Caco-2 (cell line): ENCODE results near the gene TRMT2A. TPM values are rescaled to one million over a fixed set of nuclear protein-coding genes. Genes with fewer than 3 reads are reported as not detected.

ENCODE experiments used
- BruUV-seq: library from RNA; stranded (reverse); fragments of 400-500 nt; replicated peaks from 2 replicates; lab custom pipeline; 2021; lab: Mats Ljungman, UMichigan
- CTCF ChIA-PET: fragments of 300-600 bp; sonication (Branson Sonifier 250); formaldehyde crosslinking; loops from one replicate; lab custom pipeline; 2022; ENCODE audit warnings: antibody characterized with exemption; lab: Charles Lee
- POLR2A ChIA-PET: fragments of 300-600 bp; sonication (Branson Sonifier 250); formaldehyde crosslinking; loops from one replicate; lab custom pipeline; 2022; ENCODE audit warnings: antibody characterized with exemption; lab: Charles Lee
- DNase-seq, 2 experiments: peaks; one replicate each; pipeline versions ENCODE4 v3.0.0 to v3.0.0-alpha.2; 2020 to 2022
- H3K27me3 ChIP-seq: replicated peaks from 2 replicates; pipeline ENCODE4 v1.6.0; 2011; ENCODE audit warnings: low read length; ENCODE audit not compliant: control insufficient read depth, insufficient read depth
- H3K36me3 ChIP-seq: 2 replicates; pipeline ENCODE4 v1.5.1; 2011; ENCODE audit warnings: low read length; ENCODE audit not compliant: control insufficient read depth, insufficient read depth
- H3K4me1 ChIP-seq: fragments of 250-450 bp; sonication (Bioruptor Pico); 2 replicates; pipeline ENCODE4 v1.5.1; 2020; ENCODE audit warnings: mild to moderate bottlenecking
- H3K4me3 ChIP-seq: 2 replicates; pipeline ENCODE4 v1.5.1; 2011; ENCODE audit warnings: low read depth, mild to moderate bottlenecking, control low read depth, low read length
- H3K9me3 ChIP-seq: fragments of 250-450 bp; sonication (Bioruptor Pico); 2 replicates; pipeline ENCODE4 v1.5.1; 2020; ENCODE audit warnings: mild to moderate bottlenecking, moderate library complexity
- H3K27ac Mint-ChIP-seq: one replicate; pipeline ENCODE4 v1.8.0; 2022; ENCODE audit warnings: mixed read lengths; ENCODE audit not compliant: unreplicated experiment
- H3K27me3 Mint-ChIP-seq: one replicate; pipeline ENCODE4 v1.8.0; 2022; ENCODE audit warnings: mixed read lengths; ENCODE audit not compliant: insufficient read depth, unreplicated experiment
- H3K36me3 Mint-ChIP-seq: one replicate; pipeline ENCODE4 v1.8.0; 2022; ENCODE audit warnings: mild to moderate bottlenecking, mixed read lengths; ENCODE audit not compliant: insufficient read depth, unreplicated experiment
- H3K4me1 Mint-ChIP-seq: one replicate; pipeline ENCODE4 v1.8.0; 2022; ENCODE audit warnings: low read depth, mixed read lengths; ENCODE audit not compliant: unreplicated experiment
- H3K4me3 Mint-ChIP-seq: one replicate; pipeline ENCODE4 v1.8.0; 2022; ENCODE audit warnings: mild to moderate bottlenecking, moderate library complexity, mixed read lengths; ENCODE audit not compliant: unreplicated experiment
- H3K9me3 Mint-ChIP-seq: one replicate; pipeline ENCODE4 v1.8.0; 2022; ENCODE audit warnings: mixed read lengths; ENCODE audit not compliant: unreplicated experiment
- intact Hi-C: fragments of 100-400 bp; cut with micrococcal nuclease; formaldehyde crosslinking; loops from one replicate; pipeline ENCODE4 v1.10.0; 2022; ENCODE audit not compliant: unreplicated experiment
- total RNA-seq: library from RNA; stranded (reverse); gene quantifications from 2 replicates; pipeline ENCODE4 v1.2.3, GENCODE V29; 2022
- TF ChIP-seq, protein P1 (sequence below), 2 experiments: fragments of 200-600 bp in 1 of 2; IDR thresholded peaks; 1 replicate in 1 of 2; 2 replicates in 1 of 2; pipeline versions ENCODE4 v1.5.1 to v1.8.0; 2011 to 2022; ENCODE audit warnings: antibody characterized with exemption in 1 of 2, control low read depth in 1 of 2, inconsistent platforms in 1 of 2, low read depth in 1 of 2, low read length in 1 of 2, mild to moderate bottlenecking in 1 of 2, moderate library complexity in 1 of 2; ENCODE audit not compliant: insufficient read depth in 1 of 2, severe bottlenecking in 1 of 2, unreplicated experiment in 1 of 2

TRMT2A gene
- total RNA-seq, 1 experiment from 2014 or later, result 41.1 TPM

DNA sequence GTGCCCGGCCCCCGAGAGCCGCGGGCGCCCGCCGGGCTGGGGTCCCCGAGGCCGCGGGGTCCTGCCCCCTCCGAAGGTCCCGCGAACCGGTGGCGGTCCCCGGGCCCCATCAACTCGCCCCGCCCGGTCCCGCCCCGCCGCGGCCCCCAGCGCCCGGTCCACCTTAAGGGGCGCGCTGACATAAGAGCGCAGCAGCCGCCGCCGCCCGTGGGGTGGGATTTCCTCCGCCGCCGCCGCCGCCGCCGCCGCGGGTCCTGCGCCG lies 14.5 kb upstream of the TRMT2A start, which contains the start of gene ZDHHC8:
TSS of gene ZDHHC8 (plus strand) at position 208 of the 262 bp plus-strand sequence. CDS start 144 bp downstream, outside the sequence.
- no peak for DNase-seq
- Mint-ChIP-seq H3K4me1 (no peaks in the 10 kb centered on the region), H3K4me3 (peak within 1 kb of the TSS; percentile 64), H3K9me3 (no peaks in the 10 kb centered on the region), H3K27ac (no peak within 1 kb of the TSS), H3K36me3 (peaks cover 42% of the 10 kb centered on the region), H3K27me3 (no peaks in the 10 kb centered on the region)
- intact Hi-C loops, result no loop called here
- TF ChIP-seq, protein P1, sequence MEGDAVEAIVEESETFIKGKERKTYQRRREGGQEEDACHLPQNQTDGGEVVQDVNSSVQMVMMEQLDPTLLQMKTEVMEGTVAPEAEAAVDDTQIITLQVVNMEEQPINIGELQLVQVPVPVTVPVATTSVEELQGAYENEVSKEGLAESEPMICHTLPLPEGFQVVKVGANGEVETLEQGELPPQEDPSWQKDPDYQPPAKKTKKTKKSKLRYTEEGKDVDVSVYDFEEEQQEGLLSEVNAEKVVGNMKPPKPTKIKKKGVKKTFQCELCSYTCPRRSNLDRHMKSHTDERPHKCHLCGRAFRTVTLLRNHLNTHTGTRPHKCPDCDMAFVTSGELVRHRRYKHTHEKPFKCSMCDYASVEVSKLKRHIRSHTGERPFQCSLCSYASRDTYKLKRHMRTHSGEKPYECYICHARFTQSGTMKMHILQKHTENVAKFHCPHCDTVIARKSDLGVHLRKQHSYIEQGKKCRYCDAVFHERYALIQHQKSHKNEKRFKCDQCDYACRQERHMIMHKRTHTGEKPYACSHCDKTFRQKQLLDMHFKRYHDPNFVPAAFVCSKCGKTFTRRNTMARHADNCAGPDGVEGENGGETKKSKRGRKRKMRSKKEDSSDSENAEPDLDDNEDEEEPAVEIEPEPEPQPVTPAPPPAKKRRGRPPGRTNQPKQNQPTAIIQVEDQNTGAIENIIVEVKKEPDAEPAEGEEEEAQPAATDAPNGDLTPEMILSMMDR (IDR thresholded peaks at IDR 0.05; ENCODE audit: insufficient read depth in 1 of 2, low read depth in 1 of 2, low read length in 1 of 2, severe bottlenecking in 1 of 2, unreplicated experiment in 1 of 2), result no peak
- peak within 1 kb of the TSS; percentile 88 for H3K4me3 ChIP-seq
- ChIA-PET POLR2A (no interaction called here), CTCF (no interaction called here)
- no peaks in the 10 kb centered on the region for H3K9me3 ChIP-seq
- no peaks in the 10 kb centered on the region; the same call in 1 of the 2 replicates for H3K36me3 ChIP-seq
- H3K4me1 ChIP-seq, result no peaks in the 10 kb centered on the region
- no TSS peak for BruUV-seq
- no peaks in the 10 kb centered on the region for H3K27me3 ChIP-seq

DNA sequence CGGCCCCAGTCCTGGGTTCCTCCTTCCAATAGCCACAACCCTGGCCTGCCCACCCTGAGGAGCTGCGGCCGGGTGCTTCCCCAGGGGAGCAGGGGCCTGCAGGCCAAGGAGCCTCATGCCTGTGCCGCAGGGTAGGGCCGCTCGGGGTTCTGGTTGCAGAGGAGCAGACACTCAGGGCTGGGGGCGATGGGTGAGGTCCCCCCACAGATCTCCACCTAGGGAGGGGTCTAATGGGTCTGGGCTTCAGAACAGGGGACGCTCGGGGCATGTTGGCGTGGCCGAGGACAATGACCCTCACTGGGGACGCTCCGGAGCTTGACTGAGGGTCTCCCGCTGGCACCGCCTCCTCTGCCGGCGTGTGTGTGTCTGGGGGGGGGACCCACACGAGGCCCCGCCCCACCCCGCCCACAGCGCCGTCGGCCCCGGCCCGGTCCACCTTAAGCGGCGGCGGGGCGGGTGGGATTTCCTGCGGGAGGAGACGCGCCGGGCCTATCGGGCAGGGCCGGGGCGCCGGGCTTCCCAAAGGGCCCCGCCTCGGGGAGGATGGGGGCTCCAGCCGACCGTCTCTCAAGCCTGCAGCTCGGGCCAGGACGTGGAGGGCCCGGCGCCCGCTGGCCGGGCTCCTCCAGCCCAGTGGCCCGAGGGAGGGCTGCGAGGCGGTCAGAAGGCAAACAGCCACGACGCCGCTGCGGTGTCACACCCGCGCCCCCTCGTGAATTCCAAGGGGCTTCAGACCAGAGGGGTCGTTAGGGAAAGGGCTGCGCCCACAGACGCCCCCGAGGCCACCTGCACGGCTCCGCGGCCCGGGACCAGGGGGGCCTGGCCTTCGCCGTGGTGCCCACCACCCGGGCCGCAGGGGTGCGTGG lies 13.9 kb upstream of the TRMT2A start:
- Mint-ChIP-seq H3K27ac (no peak overlapping the region), H3K36me3 (peaks cover 48% of the 10 kb centered on the region), H3K4me1 (no peaks in the 10 kb centered on the region), H3K9me3 (no peaks in the 10 kb centered on the region), H3K27me3 (no peaks in the 10 kb centered on the region), H3K4me3 (peak overlapping the region; percentile 62)
- H3K36me3 ChIP-seq, result no peaks in the 10 kb centered on the region; the same call in 1 of the 2 replicates
- ChIA-PET CTCF (no interaction called here), POLR2A (no interaction called here)
- intact Hi-C loops, result no loop called here
- DNase-seq, result peak; percentile 68 to 70
- no peaks in the 10 kb centered on the region for H3K27me3 ChIP-seq
- H3K4me1 ChIP-seq, result no peaks in the 10 kb centered on the region
- no peaks in the 10 kb centered on the region for H3K9me3 ChIP-seq
- TF ChIP-seq, protein P1 (IDR thresholded peaks at IDR 0.05; ENCODE audit: insufficient read depth in 1 of 2, low read depth in 1 of 2, low read length in 1 of 2, severe bottlenecking in 1 of 2, unreplicated experiment in 1 of 2), result no peak
- peak overlapping the region; percentile 88 for H3K4me3 ChIP-seq
- no TSS peak for BruUV-seq

DNA sequence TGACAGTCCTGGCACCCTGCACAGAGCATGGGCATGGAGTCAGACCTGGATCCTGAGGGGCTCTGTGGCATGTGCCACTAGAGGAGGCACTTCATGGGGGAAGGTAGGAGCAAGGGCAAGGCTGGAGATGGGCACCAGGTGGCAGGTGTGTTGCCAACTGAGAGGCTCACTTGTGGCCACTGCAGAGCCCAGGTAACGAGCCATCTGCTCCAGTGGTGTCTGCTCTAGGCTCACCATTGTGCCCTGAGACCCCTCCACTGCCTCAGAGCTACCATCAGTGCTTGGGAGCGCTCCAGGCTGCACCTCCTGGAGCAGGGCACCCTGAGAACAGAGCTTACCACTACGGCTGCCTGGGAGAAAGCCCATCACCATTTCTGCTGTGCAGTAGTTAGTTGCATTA lies 13.3 kb upstream of the TRMT2A start:
- Mint-ChIP-seq H3K4me3 (peak overlapping the region; percentile 62), H3K4me1 (no peaks in the 10 kb centered on the region), H3K36me3 (peaks cover 54% of the 10 kb centered on the region), H3K27ac (no peak overlapping the region), H3K27me3 (no peaks in the 10 kb centered on the region), H3K9me3 (no peaks in the 10 kb centered on the region)
- Histone ChIP-seq H3K4me3 (no peak overlapping the region), H3K27me3 (no peaks in the 10 kb centered on the region), H3K9me3 (no peaks in the 10 kb centered on the region), H3K36me3 (no peaks in the 10 kb centered on the region; the same call in 1 of the 2 replicates), H3K4me1 (no peaks in the 10 kb centered on the region)
- ChIA-PET POLR2A (interaction anchor here (2.4 kb wide), 1 partner anchor 13 kb away, joined by 7 read pairs; the partner anchor contains the start of gene TRMT2A), CTCF (no interaction called here)
- BruUV-seq, result no TSS peak
- DNase-seq, result no peak
- intact Hi-C loops, result no loop called here
- TF ChIP-seq, protein P1 (IDR thresholded peaks at IDR 0.05; ENCODE audit: insufficient read depth in 1 of 2, low read depth in 1 of 2, low read length in 1 of 2, severe bottlenecking in 1 of 2, unreplicated experiment in 1 of 2), result no peak
